Activated effector memory CD4-positive, alpha-beta T cell treated with Interleukin-2 at 50 U/mL for 16 hours (primary cell): ENCODE measurements around the gene NTPCR.

Experiments used
- DNase-seq: peaks from one replicate; pipeline ENCODE4 v3.0.0-alpha.2; 2020

The NTPCR gene

GRCh38 chr1:232965124-232965911 is 14.9 kb downstream of the NTPCR start:
- no peak for DNase-seq

DNA sequence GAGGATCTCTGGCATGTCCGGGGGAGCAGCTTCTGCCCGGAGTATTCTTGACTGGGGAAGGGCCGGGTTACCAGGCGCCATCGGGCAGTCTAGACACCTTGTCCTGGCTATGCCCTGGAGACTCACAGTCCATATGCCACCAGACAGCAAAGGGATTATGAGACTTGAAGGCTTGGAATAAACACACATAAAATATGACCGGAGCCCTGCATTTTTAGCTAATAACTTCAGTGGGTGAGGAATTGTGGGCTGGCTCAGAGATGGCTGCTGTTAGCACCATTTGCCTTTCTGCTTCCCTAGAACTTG is 15.5 kb downstream of the NTPCR start:
- no peak for DNase-seq

GRCh38 chr1:232966663-232967062 is 16.3 kb downstream of the NTPCR start:
- DNase-seq, result no peak

DNA sequence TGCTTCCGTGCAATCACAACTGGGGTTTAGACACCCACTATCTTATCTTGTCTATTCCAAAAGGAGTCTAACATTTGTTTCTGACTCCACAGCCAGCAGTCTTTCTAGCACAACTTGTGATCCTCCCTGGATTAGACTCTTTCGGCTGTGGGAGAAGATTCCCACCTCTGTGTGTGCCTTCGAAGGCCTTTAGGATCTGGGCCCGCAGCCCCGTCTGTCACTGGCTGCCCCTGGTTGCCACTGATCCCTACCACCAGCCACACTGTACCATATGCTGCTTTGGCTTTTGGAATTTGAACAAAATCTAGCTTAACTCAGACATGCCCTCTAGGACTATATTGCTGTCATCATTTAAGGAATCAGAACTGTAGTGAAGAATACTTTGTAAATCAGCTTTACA is 18.0 kb downstream of the NTPCR start:
- DNase-seq, result no peak

GRCh38 chr1:232968965-232969364 is 18.6 kb downstream of the NTPCR start:
- no peak for DNase-seq

GRCh38 chr1:232969799-232970198 is 19.4 kb downstream of the NTPCR start:
- DNase-seq, result no peak

GRCh38 chr1:232970508-232970907 is 20.1 kb downstream of the NTPCR start:
- no peak for DNase-seq

- no peak for DNase-seq
Measured at GRCh38 chr1:232973652-232974611, 23.5 kb downstream of the NTPCR start.

- DNase-seq, result no peak
Measured at GRCh38 chr1:232974971-232975370, 24.6 kb downstream of the NTPCR start.

DNA sequence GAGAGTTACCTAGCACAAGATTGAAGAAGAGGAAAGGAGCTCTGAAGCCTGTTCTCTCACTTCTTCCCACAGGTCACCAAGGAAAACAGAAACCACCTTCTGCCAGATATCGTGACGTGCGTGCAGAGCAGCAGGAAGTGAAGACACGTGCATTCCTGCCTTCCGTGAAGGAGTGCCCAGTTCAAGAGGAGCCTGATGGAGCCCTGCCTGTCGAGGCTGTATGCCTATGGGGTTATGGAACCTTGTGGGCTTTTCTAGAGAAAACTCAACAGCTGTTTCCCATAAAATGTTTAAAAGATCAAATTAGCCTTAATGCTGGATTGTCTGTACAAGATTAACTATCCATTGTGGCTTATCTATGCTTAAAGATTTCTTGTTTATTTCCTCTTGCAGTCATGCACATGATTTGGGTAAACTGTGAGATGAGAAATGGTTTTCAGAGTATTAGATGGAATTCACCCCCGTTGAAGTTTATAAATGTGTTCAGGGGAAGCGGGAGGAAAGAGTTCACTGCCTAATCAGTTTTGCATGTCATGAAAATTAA is 27.8 kb downstream of the NTPCR start:
- no peak for DNase-seq

- no peak for DNase-seq
Measured at GRCh38 chr1:232978815-232979214, 28.4 kb downstream of the NTPCR start.

DNA sequence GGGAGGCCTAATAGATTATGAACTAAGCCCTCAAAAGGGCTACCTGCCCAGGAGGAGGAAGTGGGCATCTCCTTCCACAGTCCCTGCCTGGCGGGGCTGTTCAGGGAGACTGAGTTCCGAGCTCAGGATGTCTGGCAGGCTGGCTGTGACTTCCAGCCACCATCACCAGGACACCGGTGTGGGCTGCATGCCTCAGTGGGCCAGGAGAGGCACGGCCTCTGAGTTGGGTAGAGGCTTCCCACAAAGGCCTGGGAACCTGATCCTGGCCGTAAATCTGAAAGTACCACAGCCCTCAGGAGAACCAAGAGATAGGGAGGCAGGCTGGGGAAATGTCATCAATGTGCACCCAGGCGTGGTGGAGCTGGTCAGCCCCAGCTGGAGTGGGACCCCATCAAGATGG is 29.1 kb downstream of the NTPCR start:
- no peak for DNase-seq

DNA sequence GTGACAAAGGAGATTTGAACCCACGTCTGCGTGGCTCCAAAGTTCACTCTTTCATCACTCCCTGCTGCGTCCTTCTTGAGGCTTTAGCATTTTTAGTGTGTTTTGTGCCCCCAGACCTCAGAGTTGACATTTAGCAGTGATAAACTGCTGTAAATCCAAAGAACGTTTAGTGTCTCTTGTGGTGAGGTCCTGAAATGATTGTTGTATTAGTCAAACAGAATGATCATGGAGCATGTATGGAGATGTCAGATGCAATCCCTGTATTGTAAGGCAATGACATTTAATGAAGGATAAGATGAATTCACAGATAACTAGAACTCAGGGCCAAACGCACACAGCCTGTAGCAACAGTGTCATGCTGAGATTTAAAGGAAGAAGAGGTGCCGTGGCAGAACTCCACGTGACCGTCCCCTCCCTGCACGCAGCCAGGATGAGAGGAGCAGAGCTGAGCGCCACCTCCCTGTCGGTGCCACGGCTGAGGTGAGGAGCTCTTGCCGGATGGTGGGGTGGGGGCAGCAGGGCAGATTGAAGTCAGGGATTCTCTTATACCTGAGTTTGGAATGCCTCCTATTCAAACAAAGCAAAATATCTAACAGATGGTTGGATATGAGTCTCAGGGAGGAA is 30.1 kb downstream of the NTPCR start:
- DNase-seq, result no peak

DNA sequence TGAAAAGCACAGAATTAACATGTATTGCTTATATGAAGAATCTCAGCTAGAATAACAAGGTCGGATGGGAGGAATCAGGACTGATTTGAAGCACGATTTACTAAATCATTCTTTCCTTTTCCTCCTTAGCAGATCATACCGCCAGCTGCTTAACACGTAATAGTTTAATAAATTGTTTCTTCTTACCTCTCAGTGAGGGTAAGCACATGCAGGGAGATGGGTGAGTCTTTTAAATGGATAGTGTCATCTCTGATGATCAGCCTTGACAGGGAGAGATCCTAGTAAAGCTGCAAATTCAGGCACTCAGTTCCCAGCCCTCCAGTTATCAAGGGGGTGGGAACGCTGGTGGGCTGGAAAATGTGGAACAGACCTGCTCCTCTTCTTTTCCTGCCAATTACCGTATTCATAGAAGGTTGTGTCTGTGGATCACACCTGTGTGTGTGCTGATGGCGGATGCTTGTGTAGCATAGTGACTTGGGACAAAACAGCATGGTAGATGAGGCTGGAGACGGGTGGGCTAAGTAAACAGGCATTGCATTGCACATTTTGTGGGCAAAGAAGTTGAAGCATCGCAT is 30.7 kb downstream of the NTPCR start:
- no peak for DNase-seq

DNA sequence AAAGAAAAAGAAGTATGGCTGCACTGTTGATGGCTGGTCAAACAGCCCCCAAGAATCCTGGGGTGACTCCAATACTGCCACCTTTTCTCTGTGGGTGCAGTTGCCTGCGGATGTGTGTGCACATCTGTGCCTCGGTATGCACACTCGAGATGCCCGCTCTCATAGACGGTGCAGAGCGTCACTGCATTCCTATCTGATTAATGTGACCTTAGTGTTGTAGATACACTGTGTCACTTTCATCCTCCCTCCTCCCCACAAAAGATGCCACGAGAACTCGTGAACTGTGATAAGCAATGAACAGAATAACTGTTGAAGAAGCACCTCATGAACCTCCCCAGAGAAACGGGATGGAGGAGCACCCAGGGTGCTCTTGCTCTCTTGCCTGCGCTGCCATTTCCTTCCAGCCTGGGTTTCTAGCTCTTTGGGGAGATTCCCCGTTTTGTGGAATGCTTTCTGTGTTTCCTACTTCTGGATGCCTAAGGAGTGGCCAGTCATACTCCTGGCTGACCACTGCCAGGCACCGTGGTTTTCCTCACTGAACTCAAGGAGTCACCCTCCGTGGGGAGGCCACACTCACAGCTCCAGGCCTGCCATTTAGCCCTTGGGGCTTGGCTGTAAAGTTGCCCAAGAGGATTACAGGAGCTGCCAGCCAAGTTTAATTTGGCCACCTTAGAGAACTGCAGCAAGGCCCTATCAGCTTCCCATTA is 32.0 kb downstream of the NTPCR start:
- no peak for DNase-seq

- DNase-seq, result no peak
Measured at GRCh38 chr1:232983375-232983774, 33.0 kb downstream of the NTPCR start.

DNA sequence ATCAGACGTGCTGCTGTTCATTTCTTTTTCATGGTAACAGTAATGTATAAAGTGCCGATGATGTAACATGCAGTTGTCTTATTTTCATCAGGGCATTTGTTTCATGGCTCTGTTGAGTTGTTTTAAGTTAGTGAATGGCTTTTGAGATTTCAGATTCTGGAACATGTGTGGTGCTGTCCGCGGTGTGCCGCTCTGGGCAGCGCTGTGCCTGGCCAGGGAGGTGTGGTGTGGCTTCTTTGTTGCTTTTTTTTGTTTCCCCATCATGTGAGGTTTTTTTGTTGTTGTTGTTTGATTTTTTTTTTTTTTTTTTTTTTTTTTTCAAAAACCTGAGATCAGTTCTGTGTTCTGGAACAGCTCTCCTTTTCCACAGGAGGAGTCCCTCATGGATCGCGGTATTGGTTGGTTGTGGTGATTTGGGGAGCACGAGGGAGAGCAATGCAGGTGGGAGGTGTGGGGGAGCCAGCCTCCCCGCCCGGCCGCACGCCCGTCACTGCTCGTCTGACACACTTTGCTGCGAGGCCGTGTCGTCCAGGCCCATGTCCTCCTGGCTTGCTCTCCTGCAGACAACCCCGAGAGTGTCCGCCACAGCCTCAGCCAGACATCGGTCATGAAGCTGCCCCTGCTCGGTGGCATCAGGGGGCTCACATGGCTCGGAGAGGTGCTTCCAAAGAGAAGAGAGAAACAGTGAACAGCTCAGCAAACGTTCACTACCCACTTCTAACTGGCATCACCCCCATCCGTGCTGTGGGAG is 33.6 kb downstream of the NTPCR start:
- no peak for DNase-seq

DNA sequence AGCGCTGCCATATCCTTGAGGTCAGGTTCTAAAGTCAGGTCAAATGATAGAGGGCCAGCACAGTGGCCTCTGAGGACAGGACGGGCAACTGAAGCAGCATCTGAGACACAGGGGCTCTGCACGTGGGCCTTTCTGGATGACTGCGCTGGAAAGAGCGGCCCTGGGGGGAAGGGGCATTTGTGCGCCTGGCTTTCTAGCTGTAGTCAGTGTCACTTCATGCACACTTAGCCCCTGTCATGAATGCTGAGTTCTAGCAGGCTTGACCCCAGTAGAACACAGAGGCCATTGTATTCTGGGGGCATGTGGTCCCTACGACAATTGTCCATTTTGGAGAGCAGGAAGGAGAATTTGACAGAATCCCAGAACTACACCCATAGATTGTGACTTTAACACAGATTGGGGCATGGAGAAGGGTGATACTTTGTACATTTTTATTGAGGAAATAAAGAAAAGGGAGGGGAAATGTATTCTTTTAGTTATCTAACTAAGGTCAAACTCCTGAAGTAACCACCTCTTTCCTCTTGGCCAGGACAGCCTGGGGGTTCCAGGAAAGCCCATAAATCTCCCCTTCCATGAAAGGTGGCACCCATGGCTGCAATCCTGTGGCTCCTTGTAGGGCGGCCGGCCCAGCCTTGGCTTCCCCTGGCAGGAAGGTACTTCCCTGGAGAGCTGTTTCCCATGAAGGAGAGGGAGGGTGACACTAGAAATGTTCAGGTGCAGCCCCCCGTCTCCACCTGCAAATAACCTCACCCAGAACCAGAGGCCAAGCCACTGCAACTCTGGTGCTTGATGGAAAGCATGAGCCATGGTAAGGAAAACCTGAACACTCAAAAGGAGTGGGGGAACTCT is 34.4 kb downstream of the NTPCR start:
- no peak for DNase-seq

DNA sequence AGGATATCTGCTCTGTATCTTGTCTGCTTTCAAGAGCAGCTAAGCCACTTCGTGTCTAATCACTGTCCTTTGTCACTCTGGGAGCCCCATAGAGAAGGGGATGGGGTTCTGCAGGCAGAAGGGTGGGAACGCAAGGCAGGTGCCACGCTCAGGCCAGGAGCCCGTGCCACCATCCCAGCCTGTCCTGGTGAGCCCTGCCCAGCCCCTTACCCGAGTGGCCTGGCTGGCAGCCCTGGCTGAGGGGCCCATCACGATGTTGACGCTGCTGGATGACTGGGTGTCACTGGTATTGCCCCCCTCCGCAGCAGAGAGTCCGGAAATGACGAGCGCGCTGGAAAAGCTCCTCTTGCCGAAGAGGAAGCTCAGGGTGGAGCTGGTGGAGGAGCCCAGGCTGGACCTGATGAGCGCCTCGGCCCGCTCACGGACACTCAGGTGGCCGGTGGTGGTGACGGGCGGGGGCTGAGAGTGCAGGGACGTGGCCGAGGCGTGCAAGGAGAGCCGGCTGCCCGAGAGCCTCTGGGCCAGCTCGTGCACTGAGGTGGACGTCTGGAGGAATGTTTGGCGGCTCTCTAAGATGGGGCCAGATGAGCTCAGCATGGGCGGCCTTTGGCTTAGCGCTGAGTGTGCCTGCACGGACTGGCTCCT is 35.6 kb downstream of the NTPCR start:
- no peak for DNase-seq

GRCh38 chr1:232986527-232986922 is 36.1 kb downstream of the NTPCR start:
- no peak for DNase-seq
